GM19099 (cell line): ENCODE measurements around the gene NF1.

Source experiments
- POLR2A ChIP-seq: IDR thresholded peaks from 3 replicates; pipeline ENCODE4 v1.6.1; 2011; ENCODE audit warnings: low read depth; ENCODE audit not compliant: insufficient read length; ENCODE audit errors: extremely low read depth

NF1 gene

DNA sequence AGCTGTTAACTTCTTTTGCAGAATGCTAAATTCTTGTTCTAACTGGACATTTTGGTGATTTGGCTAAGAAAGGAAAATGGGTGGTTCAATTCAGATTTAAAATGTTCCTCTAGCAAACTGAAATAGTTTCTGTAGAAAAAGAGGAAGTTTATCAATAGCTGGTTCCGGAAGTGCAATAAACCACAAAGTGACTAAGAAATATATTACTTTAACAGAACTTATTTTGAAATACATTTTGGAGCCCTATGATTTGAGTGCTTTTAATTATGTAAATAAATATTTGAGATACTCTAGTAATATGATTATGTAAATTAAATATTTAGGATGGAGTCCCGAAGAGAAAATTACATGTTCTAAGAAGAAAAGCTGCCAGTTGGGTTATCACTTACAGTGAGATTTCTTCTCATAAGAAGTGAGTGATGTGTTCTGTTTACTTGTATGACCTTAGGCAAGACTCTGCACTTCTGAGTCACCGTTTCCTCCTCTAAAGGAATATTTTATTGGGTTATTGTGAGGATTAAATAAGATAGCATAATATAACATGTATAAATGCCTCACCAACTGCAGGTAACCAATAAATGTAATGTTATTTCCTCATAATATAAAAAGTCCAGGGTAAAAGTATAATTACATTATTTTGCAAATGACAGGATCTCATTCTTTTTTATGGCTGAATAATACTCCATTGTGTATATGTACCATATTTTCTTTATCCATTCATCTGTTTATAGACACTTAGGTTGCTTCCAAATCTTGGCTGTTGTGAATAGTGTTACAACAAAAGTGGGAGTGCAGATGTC, 219.4 kb downstream of the NF1 start, which contains the start of gene EVI2B:
EVI2B (minus strand) TSS at position 73 of the 800 bp plus-strand sequence. CDS start 8,445 bp downstream, outside the sequence.
- TF ChIP-seq POLR2A = peak; percentile 38

- no peak for TF ChIP-seq POLR2A
Observed at GRCh38 chr17:31314782-31315100, 220.0 kb downstream of the NF1 start.

DNA sequence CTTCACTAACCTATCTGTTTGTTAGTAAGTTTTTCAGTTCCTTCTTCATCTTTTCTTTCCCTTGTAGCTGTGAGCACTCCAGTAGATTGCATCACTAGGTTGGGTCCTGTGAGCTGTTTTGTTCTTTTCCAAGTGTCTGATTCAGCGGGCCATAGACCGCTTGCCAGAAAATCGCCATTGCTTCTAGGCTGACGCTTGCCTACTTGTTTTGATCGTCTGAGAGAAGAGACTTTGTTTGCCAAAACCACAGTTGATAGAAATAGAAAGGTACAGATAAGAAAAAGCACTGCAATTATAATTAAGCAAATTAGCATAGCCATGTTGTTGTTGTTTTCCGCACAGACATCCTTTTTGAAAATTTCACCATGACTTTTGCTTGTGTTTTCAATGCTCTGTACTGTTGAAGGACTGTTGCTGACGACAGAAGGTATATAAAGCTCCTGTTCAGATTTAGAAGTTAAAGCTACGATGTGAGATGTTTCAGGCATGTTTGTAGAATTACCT, 223.6 kb downstream of the NF1 start:
- TF ChIP-seq POLR2A = peak; percentile 65

DNA sequence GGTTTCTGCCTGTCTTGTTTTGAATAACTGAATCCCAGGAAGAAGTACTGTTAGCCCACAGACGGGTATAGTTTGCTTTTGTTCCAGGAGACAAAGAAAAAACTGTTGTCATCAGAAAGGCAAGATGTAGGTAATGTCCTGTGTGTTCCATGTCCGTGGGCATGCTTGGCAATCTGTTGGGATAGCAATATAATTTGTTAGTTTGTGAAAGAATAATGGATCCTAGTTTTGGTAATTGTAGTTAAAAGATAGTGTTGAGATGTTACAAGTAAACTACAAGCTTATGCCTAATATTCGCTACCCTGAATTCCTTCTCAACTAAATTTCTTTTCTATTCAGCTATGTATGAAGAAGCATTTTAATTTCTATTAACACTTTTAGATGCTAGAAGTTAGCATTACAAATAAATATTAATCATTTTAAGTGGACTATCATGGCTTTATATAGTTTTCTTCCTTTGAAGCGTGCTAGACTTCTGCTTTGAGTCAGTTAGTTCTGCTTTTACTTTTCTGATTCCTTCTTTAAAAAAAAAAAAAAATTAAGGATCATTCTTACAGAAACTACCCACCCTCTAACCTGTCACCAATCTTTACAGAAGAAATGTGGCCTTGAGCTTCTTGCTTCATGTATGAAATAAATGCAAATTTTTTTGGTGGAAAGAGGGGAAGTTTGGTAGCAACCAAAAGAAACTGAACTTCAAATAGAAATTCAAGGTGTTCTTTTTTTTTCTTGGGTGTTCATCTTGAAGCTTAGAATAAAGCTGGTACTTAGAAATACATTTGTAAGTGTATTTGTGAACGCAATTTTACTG, 224.3 kb downstream of the NF1 start:
- peak; percentile 8 for TF ChIP-seq POLR2A

DNA sequence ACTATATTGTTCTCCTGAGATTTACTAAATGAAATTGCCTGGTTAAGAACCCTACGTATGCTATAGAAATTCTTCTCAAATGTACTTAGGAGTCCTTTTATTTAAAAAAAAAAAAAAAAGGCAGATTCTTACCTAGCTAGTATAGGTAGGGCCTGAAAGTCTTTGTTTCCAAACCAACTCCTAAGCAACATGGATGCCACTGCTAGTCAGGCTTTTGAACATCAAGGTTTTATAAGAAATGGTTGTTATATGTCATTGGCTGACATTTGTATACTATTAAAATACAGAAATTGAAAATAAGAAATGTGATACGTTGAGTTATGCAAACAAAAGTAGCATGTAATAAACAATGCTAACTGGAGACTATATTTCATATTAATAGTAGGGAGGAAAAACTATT, 225.5 kb downstream of the NF1 start:
- no peak for TF ChIP-seq POLR2A

- peak; percentile 22 for TF ChIP-seq POLR2A
Observed at GRCh38 chr17:31320791-31321190, 226.0 kb downstream of the NF1 start.

- no peak for TF ChIP-seq POLR2A
Observed at GRCh38 chr17:31321481-31321880, 226.7 kb downstream of the NF1 start, which contains the start of gene EVI2A. Gene EVI2A, minus strand, starts transcription at chr17:31321622. Its CDS starts 2,609 bp downstream, at chr17:31319013.

DNA sequence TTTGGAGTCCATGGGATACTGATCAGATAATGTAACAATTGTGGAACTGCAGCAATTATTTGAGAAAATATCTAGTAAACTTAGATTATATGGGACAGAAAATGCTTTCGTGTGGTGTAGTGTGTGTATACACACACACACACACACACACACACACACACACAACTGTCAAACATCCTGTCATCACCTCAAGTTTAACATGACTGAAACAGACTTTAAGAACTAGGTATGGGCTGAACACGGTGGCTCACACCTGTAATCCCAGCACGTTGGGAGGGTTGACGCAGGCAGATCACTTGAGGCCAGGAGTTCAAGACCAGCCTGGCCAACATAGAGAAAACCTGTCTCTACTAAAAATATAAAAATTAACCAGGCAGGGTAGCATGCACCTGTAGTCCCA, 227.2 kb downstream of the NF1 start:
- no peak for TF ChIP-seq POLR2A

DNA sequence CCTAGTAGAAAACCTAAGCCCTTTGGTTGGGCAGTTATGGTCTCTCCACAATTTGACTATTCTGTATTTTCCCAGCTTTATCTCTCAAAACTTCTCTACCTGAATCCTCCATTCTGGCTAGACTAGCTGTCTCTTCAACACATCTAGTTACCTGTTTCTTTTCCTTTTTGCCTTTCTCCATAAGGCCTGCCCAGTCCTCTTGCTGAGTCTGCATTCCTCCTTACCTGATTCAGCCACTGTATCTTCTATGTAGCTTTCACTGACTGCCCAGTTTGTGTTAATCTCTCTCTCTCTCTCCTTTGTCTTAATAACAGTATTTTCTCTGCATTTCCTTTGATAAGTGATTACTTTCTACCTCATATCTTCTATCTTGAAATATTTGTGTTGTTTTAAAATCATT, 228.8 kb downstream of the NF1 start:
- no peak for TF ChIP-seq POLR2A

- TF ChIP-seq POLR2A = no peak
Observed at GRCh38 chr17:31327534-31328159, 232.9 kb downstream of the NF1 start.

- TF ChIP-seq POLR2A = no peak
Observed at GRCh38 chr17:31328160-31328535, 233.4 kb downstream of the NF1 start.

GRCh38 chr17:31329221-31329620, 234.4 kb downstream of the NF1 start:
- TF ChIP-seq POLR2A = no peak

- TF ChIP-seq POLR2A = no peak
Observed at GRCh38 chr17:31339906-31340661, 245.3 kb downstream of the NF1 start.

DNA sequence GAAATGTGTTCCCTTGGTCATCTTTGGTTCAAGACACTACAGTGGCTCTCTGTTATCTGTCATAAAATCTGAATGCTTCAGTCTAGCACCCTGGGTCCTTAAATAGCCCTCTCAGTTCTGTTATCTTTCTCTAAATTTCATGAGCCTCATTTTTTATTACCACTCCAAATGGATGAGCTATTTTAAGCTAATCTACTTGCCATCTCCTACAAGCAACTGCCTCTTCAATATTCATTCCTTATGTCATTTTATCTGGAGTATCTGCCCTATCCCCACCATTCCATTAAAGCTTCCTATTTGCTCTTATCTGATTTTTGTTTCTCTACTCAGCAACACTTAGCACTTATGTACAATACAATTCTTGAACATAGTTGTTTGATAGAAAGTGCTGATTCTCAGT, 254.7 kb downstream of the NF1 start:
- TF ChIP-seq POLR2A = no peak

- TF ChIP-seq POLR2A = no peak
Observed at GRCh38 chr17:31355935-31356334, 261.2 kb downstream of the NF1 start.
